Thyroid gland (tissue), 4 donors: ENCODE measurements around the gene C3orf22. TPM values are rescaled to one million over a fixed set of nuclear protein-coding genes. Genes with fewer than 3 reads are reported as not detected.

ENCODE experiments used
- DNase-seq, 2 donors: peaks; one replicate each; pipeline ENCODE4 v3.0.0-alpha.2; 2019
- H3K27ac ChIP-seq, 3 donors: fragments of 200-600 bp; sonication (generic); 1 replicate in 2 of 3; 2 replicates in 1 of 3; pipeline ENCODE4 v1.5.1; 2016 to 2019; ENCODE audit warnings: mild to moderate bottlenecking in 1 of 3, moderate library complexity in 1 of 3
- H3K27me3 ChIP-seq: fragments of 200-600 bp; sonication (generic); one replicate; pipeline ENCODE4 v1.5.1; 2019
- H3K36me3 ChIP-seq, 2 donors: fragments of 200-600 bp; sonication (generic); one replicate each; pipeline ENCODE4 v1.5.1; 2016 to 2019
- H3K4me1 ChIP-seq, 2 donors: fragments of 200-600 bp; sonication (generic); one replicate each; pipeline ENCODE4 v1.5.1; 2017 to 2019
- H3K4me3 ChIP-seq, 3 donors: fragments of 200-600 bp; sonication (generic); replicated peaks in 1 of 3; 1 replicate in 2 of 3; 2 replicates in 1 of 3; pipeline ENCODE4 v1.5.1; 2016; ENCODE audit warnings: mild to moderate bottlenecking in 1 of 3
- H3K9me3 ChIP-seq: fragments of 200-600 bp; sonication (generic); one replicate; pipeline ENCODE4 v1.5.1; 2017
- POLR2A ChIP-seq, 2 donors: fragments of 450-650 bp; IDR thresholded peaks; one replicate each; pipeline ENCODE4 v1.6.1; 2017; ENCODE audit warnings: antibody characterized with exemption in 2 of 2, mild to moderate bottlenecking in 2 of 2, moderate library complexity in 1 of 2
- WGBS, 2 donors: methylation state at CpG; one replicate each; pipeline ENCODE4 v1.1.5; 2017; 5-methylcytosine and 5-hydroxymethylcytosine counted together
- intact Hi-C: fragments of 100-400 bp; cut with DNase I; formaldehyde crosslinking; loops from one replicate; pipeline ENCODE4 v1.15.1; 2023
- total RNA-seq, 4 donors: library from RNA; depleted of rRNA; stranded (reverse); fragments of >200 nt; gene quantifications; one replicate each; pipeline ENCODE4 v1.2.3, GENCODE V29; 2016
- TF ChIP-seq, protein P1 (sequence below), 6 experiments: fragments of 200-600 bp in 3 of 6; fragments of 450-650 bp in 3 of 6; sonication (generic) in 3 of 6; IDR thresholded peaks; one replicate each; pipeline ENCODE4 v1.5.1; 2016 to 2019; ENCODE audit warnings: antibody characterized with exemption in 6 of 6, mild to moderate bottlenecking in 2 of 6, inconsistent platforms in 1 of 6, moderate library complexity in 1 of 6

C3orf22 gene
- total RNA-seq, 4 donors from 2014 or later, result not detected

DNA sequence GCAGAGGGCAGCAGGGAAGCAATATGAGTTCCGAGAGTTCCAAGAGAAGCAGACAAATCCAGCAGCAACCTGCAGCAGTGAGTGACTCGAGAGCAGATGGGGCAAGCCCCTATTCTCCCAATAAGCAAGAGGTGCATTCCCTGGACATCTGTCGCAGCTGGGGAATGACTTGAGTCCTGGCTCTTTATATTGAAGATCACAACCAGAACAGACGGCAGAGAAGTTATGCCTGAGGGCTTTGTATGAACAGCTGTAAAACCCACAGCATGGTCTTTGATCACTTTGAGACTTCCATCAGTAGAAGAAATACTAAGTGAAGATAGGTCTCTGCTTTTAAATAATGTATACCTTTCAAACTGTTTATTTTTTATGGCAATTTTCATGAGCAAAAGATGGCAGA, 23.6 kb upstream of the C3orf22 start:
- intact Hi-C loops, result no loop called here
- Histone ChIP-seq H3K27me3 (no peaks in the 10 kb centered on the region), H3K27ac (no peak overlapping the region), H3K36me3 (no peaks in the 10 kb centered on the region), H3K4me1 (no peaks in the 10 kb centered on the region), H3K4me3 (no peak overlapping the region), H3K9me3 (no peaks in the 10 kb centered on the region)
- TF ChIP-seq POLR2A (IDR thresholded peaks at IDR 0.05), result no peak
- TF ChIP-seq, protein P1, sequence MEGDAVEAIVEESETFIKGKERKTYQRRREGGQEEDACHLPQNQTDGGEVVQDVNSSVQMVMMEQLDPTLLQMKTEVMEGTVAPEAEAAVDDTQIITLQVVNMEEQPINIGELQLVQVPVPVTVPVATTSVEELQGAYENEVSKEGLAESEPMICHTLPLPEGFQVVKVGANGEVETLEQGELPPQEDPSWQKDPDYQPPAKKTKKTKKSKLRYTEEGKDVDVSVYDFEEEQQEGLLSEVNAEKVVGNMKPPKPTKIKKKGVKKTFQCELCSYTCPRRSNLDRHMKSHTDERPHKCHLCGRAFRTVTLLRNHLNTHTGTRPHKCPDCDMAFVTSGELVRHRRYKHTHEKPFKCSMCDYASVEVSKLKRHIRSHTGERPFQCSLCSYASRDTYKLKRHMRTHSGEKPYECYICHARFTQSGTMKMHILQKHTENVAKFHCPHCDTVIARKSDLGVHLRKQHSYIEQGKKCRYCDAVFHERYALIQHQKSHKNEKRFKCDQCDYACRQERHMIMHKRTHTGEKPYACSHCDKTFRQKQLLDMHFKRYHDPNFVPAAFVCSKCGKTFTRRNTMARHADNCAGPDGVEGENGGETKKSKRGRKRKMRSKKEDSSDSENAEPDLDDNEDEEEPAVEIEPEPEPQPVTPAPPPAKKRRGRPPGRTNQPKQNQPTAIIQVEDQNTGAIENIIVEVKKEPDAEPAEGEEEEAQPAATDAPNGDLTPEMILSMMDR (IDR thresholded peaks at IDR 0.05), result no peak
- no peak for DNase-seq
- 88 to 89% methylated on average over 4 of the region's 4 CpGs for WGBS, 2 donors

DNA sequence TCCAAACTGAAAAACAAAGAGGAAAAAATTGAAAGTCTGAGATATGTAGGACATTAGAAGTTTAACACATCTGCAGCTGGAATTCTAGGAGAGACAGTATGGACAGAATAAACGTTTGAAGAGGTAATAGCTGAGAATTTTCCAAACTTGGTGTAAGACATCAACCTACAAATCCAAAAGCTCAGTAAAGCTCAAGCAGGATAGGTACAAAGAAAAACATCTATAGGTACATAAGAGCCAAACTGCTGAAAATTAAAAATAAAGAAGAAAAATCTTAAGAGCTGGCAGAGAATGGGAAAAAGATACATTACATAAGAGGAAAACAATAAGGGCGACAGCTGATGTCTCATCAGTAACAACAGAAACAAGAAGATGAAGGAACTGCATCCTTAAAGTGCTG, 22.8 kb upstream of the C3orf22 start:
- DNase-seq, result no peak
- Histone ChIP-seq H3K4me1 (no peaks in the 10 kb centered on the region), H3K9me3 (no peaks in the 10 kb centered on the region), H3K27me3 (no peaks in the 10 kb centered on the region), H3K36me3 (no peaks in the 10 kb centered on the region), H3K27ac (no peak overlapping the region), H3K4me3 (no peak overlapping the region)
- intact Hi-C loops, result no loop called here
- no peak for TF ChIP-seq POLR2A (IDR thresholded peaks at IDR 0.05)
- TF ChIP-seq, protein P1 (IDR thresholded peaks at IDR 0.05), result no peak
- WGBS, 2 donors, result 87 to 92% methylated on average over 2 of the region's 2 CpGs

DNA sequence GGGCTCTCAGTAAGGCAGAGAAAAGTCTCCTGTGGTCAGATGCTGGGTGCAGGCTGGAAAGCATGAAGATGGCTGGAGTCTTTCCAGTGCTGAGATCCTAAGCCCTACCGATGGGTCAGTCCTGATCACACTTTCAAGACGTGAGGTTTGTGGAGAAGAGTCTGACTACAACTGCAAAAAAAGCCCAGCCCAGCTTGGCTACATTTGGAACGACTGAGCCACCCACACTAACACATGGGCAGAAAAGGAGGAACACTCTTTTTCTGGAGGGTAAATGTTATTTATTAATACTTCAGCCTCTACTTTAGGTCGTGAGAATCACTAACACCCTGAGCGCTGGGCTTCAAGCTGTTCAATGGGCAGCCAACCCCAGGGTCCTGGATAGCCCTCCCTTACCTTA, 22.0 kb upstream of the C3orf22 start:
- 78 to 89% methylated on average over 5 of the region's 5 CpGs for WGBS, 2 donors
- Histone ChIP-seq H3K4me1 (no peaks in the 10 kb centered on the region), H3K9me3 (no peaks in the 10 kb centered on the region), H3K4me3 (no peak overlapping the region), H3K27ac (no peak overlapping the region), H3K27me3 (no peaks in the 10 kb centered on the region), H3K36me3 (no peaks in the 10 kb centered on the region)
- intact Hi-C loops, result no loop called here
- TF ChIP-seq, protein P1 (IDR thresholded peaks at IDR 0.05), result no peak
- no peak for TF ChIP-seq POLR2A (IDR thresholded peaks at IDR 0.05)
- DNase-seq, result no peak

DNA sequence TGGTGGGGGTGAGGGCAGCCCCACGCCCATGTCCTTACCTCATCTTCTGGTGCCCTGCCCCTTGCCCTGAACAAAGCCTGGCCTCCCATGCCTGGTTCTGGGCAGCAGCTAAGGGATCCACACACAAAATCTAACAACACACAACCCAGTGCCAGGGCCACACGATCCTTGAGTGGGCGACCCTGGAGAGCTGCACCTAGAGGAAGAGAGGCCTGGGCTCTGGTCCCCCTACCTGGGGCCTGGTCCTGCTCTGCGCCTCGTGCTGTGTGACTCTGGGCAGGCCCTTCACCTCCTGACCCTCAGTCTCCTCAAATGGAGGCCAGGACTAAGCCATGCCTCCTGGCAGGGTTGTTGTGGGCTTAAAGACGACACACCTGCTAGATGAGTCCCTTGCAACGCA, 20.0 kb upstream of the C3orf22 start:
- WGBS, 2 donors, result 87 to 92% methylated on average over 4 of the region's 7 CpGs
- no peaks in the 10 kb centered on the region for H3K4me1 ChIP-seq
- no peaks in the 10 kb centered on the region for H3K36me3 ChIP-seq
- no peak overlapping the region for H3K4me3 ChIP-seq
- no peak overlapping the region for H3K27ac ChIP-seq
- intact Hi-C loops, result no loop called here
- no peak for DNase-seq
- H3K9me3 ChIP-seq, result no peaks in the 10 kb centered on the region
- TF ChIP-seq, protein P1 (IDR thresholded peaks at IDR 0.05), result no peak
- TF ChIP-seq POLR2A (IDR thresholded peaks at IDR 0.05), result no peak
- H3K27me3 ChIP-seq, result no peaks in the 10 kb centered on the region

DNA sequence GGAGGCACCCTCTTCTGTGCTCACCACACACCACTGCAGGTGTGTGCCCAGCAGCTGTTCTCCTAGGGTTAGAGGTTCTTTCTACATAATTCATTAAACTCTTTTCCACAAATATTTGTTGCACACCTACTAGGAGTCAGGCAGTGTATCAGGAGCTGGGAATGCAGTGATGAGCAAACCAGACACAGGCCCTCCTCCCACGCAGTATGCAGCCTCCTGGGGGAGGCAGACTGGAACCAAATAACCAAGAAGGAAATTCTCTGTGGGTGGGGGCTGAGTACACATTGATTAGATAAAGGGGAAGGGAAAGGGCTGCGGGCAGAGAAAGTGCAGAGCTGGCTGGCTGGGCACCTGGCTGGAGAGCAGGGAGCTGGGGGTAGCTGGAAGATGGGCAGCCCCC, 18.5 kb upstream of the C3orf22 start:
- no peaks in the 10 kb centered on the region for H3K4me1 ChIP-seq
- WGBS, 2 donors, result 76 to 81% methylated on average over 2 of the region's 2 CpGs
- H3K9me3 ChIP-seq, result no peaks in the 10 kb centered on the region
- no peak overlapping the region for H3K4me3 ChIP-seq
- H3K27me3 ChIP-seq, result no peaks in the 10 kb centered on the region
- H3K36me3 ChIP-seq, result no peaks in the 10 kb centered on the region
- no peak for TF ChIP-seq POLR2A (IDR thresholded peaks at IDR 0.05)
- TF ChIP-seq, protein P1 (IDR thresholded peaks at IDR 0.05), result no peak
- no peak overlapping the region for H3K27ac ChIP-seq
- no peak for DNase-seq
- intact Hi-C loops, result no loop called here
